ENCODE data around the gene CARNS1. TPM values are rescaled to one million over a fixed set of nuclear protein-coding genes. Genes with fewer than 3 reads are reported as not detected.
A peak's percentile ranks its signal among the peaks of the same experiment; 100 is the strongest.

Gene CARNS1
- polyA plus RNA-seq, 1 donor (not counting 4 experiments of a cell fraction or from before 2014, with no cell fraction given) = not detected

DNA sequence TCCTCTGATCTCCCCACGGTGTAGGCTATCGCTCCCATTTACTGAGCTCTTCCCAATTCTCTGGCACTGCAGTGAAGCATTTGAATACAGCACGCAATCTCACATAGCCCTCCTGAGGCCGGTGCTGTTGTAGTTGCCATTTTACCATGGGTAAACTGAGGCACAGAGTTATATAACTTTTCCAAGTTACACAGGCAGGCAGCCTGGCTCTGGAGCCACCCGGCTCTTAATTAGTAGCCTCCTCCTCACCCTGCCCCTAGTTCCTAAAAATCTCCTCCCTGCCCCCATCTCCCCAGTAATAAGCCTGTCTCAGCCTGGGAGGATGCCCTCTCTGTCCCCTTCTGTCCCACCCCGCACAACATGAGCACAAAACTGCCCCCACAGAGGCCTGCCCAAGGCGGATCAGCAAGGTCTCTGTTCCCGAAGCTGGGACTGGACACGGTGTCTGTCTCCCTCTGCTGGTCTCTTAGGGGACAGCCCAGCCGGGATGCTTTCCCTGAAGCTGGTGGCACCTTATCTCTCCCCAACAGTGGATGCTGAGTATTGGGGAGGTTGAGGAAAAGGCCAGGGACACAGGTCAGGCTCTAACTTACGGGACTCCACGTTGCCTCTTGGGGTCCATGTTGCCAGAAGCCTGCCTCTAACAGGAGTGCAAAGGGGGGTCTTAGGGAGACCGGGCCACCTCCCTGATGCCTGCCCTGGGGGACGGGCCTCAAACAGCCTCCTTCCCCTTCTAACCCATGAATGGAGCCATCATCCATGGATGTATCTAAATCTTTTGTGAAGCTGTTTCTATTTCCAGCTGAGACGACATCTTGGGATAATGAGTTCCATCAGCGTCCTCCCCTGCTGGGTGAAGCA is 33.0 kb upstream of the CARNS1 start:
- no peaks in the 10 kb centered on the region for H3K36me3 ChIP-seq (ENCODE audit: control insufficient read depth in 2 of 2, extremely low read depth in 1 of 2, insufficient read depth in 2 of 2, low read length in 2 of 2)
- no peaks in the 10 kb centered on the region for H4K20me1 ChIP-seq (ENCODE audit: control insufficient read depth, extremely low read depth, insufficient read depth, low read length)
- no peak for DNase-seq (ENCODE audit: low read depth, low spot score)
- dilution Hi-C loops (cut with MboI; ENCODE audit: extremely low pct_ligation_motif_present, low sequenced_read_pairs) = no loop called here
- no peaks in the 10 kb centered on the region for H3K9me3 ChIP-seq (ENCODE audit: control insufficient read depth, low read depth, low read length)
- FAIRE-seq = peak; percentile 58
- no peak overlapping the region for H3K4me2 ChIP-seq (ENCODE audit: control insufficient read depth, extremely low read depth, insufficient read depth, low read depth, low read length)
- no peaks in the 10 kb centered on the region for H3K9me1 ChIP-seq (ENCODE audit: control insufficient read depth, extremely low read depth, insufficient read depth, low read length)
- H3K27ac ChIP-seq (ENCODE audit: control insufficient read depth, insufficient read depth, low read length) = no peak overlapping the region
- no peak overlapping the region for H3K9ac ChIP-seq (ENCODE audit: control insufficient read depth, extremely low read depth, insufficient read depth, low read length)
- H3K4me3 ChIP-seq (ENCODE audit: control insufficient read depth in 2 of 3, extremely low read depth in 1 of 3, insufficient read depth in 2 of 3, low read depth in 1 of 3, low read length in 3 of 3) = no peak overlapping the region
- no peak overlapping the region for H2AFZ ChIP-seq (ENCODE audit: control insufficient read depth, low read length)
- no peaks in the 10 kb centered on the region for H3K79me2 ChIP-seq (ENCODE audit: control insufficient read depth, insufficient read depth, low read length)
- peaks cover 37% of the 10 kb centered on the region for H3K4me1 ChIP-seq (ENCODE audit: control insufficient read depth, extremely low read depth, insufficient read depth, low read length)
- TF ChIP-seq EZH2 (IDR thresholded peaks at IDR 0.05; ENCODE audit: low read length) = no peak
- TF ChIP-seq, protein P1, sequence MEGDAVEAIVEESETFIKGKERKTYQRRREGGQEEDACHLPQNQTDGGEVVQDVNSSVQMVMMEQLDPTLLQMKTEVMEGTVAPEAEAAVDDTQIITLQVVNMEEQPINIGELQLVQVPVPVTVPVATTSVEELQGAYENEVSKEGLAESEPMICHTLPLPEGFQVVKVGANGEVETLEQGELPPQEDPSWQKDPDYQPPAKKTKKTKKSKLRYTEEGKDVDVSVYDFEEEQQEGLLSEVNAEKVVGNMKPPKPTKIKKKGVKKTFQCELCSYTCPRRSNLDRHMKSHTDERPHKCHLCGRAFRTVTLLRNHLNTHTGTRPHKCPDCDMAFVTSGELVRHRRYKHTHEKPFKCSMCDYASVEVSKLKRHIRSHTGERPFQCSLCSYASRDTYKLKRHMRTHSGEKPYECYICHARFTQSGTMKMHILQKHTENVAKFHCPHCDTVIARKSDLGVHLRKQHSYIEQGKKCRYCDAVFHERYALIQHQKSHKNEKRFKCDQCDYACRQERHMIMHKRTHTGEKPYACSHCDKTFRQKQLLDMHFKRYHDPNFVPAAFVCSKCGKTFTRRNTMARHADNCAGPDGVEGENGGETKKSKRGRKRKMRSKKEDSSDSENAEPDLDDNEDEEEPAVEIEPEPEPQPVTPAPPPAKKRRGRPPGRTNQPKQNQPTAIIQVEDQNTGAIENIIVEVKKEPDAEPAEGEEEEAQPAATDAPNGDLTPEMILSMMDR (optimal IDR thresholded peaks at IDR 0.05 in 1 of 3, IDR thresholded peaks at IDR 0.05 in 1 of 3, conservative IDR thresholded peaks at IDR 0.05 in 1 of 3; ENCODE audit: extremely low read depth in 1 of 3, insufficient read depth in 2 of 3, low read length in 3 of 3) = peak; percentile 98 to 99 (median 99)
- H3K27me3 ChIP-seq (ENCODE audit: control insufficient read depth, extremely low read depth, insufficient read depth, low read length) = no peaks in the 10 kb centered on the region

DNA sequence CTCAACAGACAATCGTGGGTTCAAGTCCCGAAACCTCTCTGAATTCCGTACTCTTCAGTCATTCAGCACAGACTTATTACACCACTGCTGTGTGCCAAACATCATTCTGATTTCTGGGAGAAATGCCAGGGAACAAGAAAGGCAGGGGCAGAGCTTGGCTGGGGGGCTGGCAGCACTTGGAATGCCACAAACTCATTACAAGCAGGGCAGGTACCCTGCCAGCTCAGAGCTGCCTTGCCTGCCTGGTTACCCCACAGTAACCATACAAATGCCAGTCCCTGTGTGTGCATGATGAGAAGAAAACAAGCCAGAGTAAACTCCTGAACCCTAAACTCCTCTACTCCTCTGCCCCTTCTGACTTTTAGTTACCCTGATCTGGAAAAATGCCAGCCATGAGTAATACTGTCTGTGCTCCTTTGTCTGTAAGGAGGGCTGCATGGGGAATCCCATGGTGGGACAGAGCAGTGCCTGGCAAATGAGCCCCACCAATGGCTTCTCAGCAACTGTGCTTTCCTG is 30.6 kb upstream of the CARNS1 start:
- no peak overlapping the region for H3K9ac ChIP-seq (ENCODE audit: control insufficient read depth, extremely low read depth, insufficient read depth, low read length)
- no peaks in the 10 kb centered on the region for H3K27me3 ChIP-seq (ENCODE audit: control insufficient read depth, extremely low read depth, insufficient read depth, low read length)
- H3K79me2 ChIP-seq (ENCODE audit: control insufficient read depth, insufficient read depth, low read length) = no peaks in the 10 kb centered on the region
- no peaks in the 10 kb centered on the region for H3K36me3 ChIP-seq (ENCODE audit: control insufficient read depth in 2 of 2, extremely low read depth in 1 of 2, insufficient read depth in 2 of 2, low read length in 2 of 2)
- no peaks in the 10 kb centered on the region for H4K20me1 ChIP-seq (ENCODE audit: control insufficient read depth, extremely low read depth, insufficient read depth, low read length)
- H3K9me3 ChIP-seq (ENCODE audit: control insufficient read depth, low read depth, low read length) = no peaks in the 10 kb centered on the region
- no peak for DNase-seq (ENCODE audit: low read depth, low spot score)
- peaks cover 18% of the 10 kb centered on the region for H3K4me1 ChIP-seq (ENCODE audit: control insufficient read depth, extremely low read depth, insufficient read depth, low read length)
- no peak overlapping the region for H3K27ac ChIP-seq (ENCODE audit: control insufficient read depth, insufficient read depth, low read length)
- FAIRE-seq = no peak
- H3K4me3 ChIP-seq (ENCODE audit: control insufficient read depth in 2 of 3, extremely low read depth in 1 of 3, insufficient read depth in 2 of 3, low read depth in 1 of 3, low read length in 3 of 3) = no peak overlapping the region
- no peak for TF ChIP-seq EZH2 (IDR thresholded peaks at IDR 0.05; ENCODE audit: low read length)
- TF ChIP-seq, protein P1 (optimal IDR thresholded peaks at IDR 0.05 in 1 of 3, IDR thresholded peaks at IDR 0.05 in 1 of 3, conservative IDR thresholded peaks at IDR 0.05 in 1 of 3; ENCODE audit: extremely low read depth in 1 of 3, insufficient read depth in 2 of 3, low read length in 3 of 3) = no peak
- dilution Hi-C loops (cut with MboI; ENCODE audit: extremely low pct_ligation_motif_present, low sequenced_read_pairs) = no loop called here
- no peaks in the 10 kb centered on the region for H3K9me1 ChIP-seq (ENCODE audit: control insufficient read depth, extremely low read depth, insufficient read depth, low read length)
- peak overlapping the region; percentile 23 for H3K4me2 ChIP-seq (ENCODE audit: control insufficient read depth, extremely low read depth, insufficient read depth, low read depth, low read length)
- H2AFZ ChIP-seq (ENCODE audit: control insufficient read depth, low read length) = no peak overlapping the region

Measured in keratinocyte (primary cell).